D721Med (cell line): ENCODE results near the gene WIPI1.

Experiments
- DNase-seq: peaks from one replicate; pipeline ENCODE4 v3.0.0; 2011; ENCODE audit warnings: low spot score; ENCODE audit not compliant: insufficient read length
- FAIRE-seq: peaks from 2 replicates; lab custom pipeline; 2011; peaks lifted over from hg19 to GRCh38; lab: Jason Lieb, UNC
- CTCF ChIP-seq: IDR thresholded peaks from 2 replicates; pipeline ENCODE4 v1.5.1; 2012; ENCODE audit warnings: mild to moderate bottlenecking, control low read depth; ENCODE audit not compliant: insufficient read depth; ENCODE audit errors: missing control alignments

The WIPI1 gene

GRCh38 chr17:68439656-68440290 lies 17.5 kb downstream of the WIPI1 start:
- FAIRE-seq (no peak), DNase-seq (no peak)
- no peak for TF ChIP-seq CTCF

GRCh38 chr17:68437979-68438822 lies 19.1 kb downstream of the WIPI1 start:
- DNase-seq (no peak), FAIRE-seq (no peak)
- no peak for TF ChIP-seq CTCF

- DNase-seq (peak; percentile 69), FAIRE-seq (no peak)
- peak; percentile 100 for TF ChIP-seq CTCF
These were observed 21.1 kb downstream of the WIPI1 start for GRCh38 chr17:68435876-68436842.

GRCh38 chr17:68435361-68435760 lies 21.9 kb downstream of the WIPI1 start:
- FAIRE-seq (no peak), DNase-seq (no peak)
- no peak for TF ChIP-seq CTCF

- FAIRE-seq (no peak), DNase-seq (no peak)
- TF ChIP-seq CTCF, result no peak
These were observed 23.3 kb downstream of the WIPI1 start for GRCh38 chr17:68433911-68434508.

GRCh38 chr17:68433211-68433610 lies 24.1 kb downstream of the WIPI1 start:
- no peak for DNase-seq

More at GRCh38 chr17:68433211-68433610, 24.1 kb downstream of the WIPI1 start:
- no peak for TF ChIP-seq CTCF
- FAIRE-seq, result no peak
